HepG2 (cell line): ENCODE results near the gene ADPRHL1. TPM values are rescaled to one million over a fixed set of nuclear protein-coding genes. Genes with fewer than 3 reads are reported as not detected.

ENCODE experiments used
- ATAC-seq: fragments of 200-7000 bp; cut with Tn5 transposase; 3 replicates; pipeline ENCODE4 v1.9.1; 2020; ENCODE audit warnings: mild to moderate bottlenecking, moderate library complexity
- BruUV-seq: library from RNA; stranded (reverse); fragments of 400-500 nt; replicated peaks from 2 replicates; lab custom pipeline; 2021; lab: Mats Ljungman, UMichigan
- CTCF ChIA-PET: fragments of 300-600 bp; formaldehyde crosslinking; extraction: SDS; loops from one replicate; lab custom pipeline; 2021; ENCODE audit warnings: low total read pairs, inconsistent platforms, low intra/inter-chr PET ratio; lab: Yijun Ruan, JAX
- POLR2A ChIA-PET: fragments of 350-600 bp; sonication (Branson Sonifier 250); formaldehyde crosslinking; loops from one replicate; lab custom pipeline; 2020; ENCODE audit warnings: antibody characterized with exemption, inconsistent platforms; lab: Yijun Ruan, JAX
- DNase-seq: peaks from one replicate; pipeline ENCODE4 v3.0.0-alpha.2; 2015; ENCODE audit warnings: low spot score
- FAIRE-seq: peaks from 3 replicates; lab custom pipeline; 2011; peaks lifted over from hg19 to GRCh38; lab: Jason Lieb, UNC
- H2AFZ ChIP-seq: one replicate; pipeline ENCODE4 v1.6.1; 2011; ENCODE audit warnings: low read length, inconsistent platforms
- H3K27ac ChIP-seq: fragments of 300-600 bp; 3 replicates; pipeline ENCODE4 v1.8.0; 2011; ENCODE audit warnings: mixed run types, mild to moderate bottlenecking, mixed read lengths, low read length, inconsistent platforms; ENCODE audit not compliant: insufficient read depth; ENCODE audit errors: extremely low read length
- H3K27me3 ChIP-seq, 2 experiments: fragments of 200-600 bp in 1 of 2; 2 replicates in 1 of 2; 3 replicates in 1 of 2; pipeline versions ENCODE4 v1.6.0 to v1.8.0; 2011; ENCODE audit warnings: low read length in 2 of 2, mild to moderate bottlenecking in 2 of 2, moderate library complexity in 2 of 2, inconsistent platforms in 1 of 2; ENCODE audit not compliant: insufficient read depth in 2 of 2, control insufficient read depth in 1 of 2
- H3K36me3 ChIP-seq, 2 experiments: fragments of 200-600 bp in 1 of 2; replicated peaks in 1 of 2; 2 replicates in 1 of 2; 3 replicates in 1 of 2; pipeline versions ENCODE4 v1.5.1 to v1.8.0; 2011; ENCODE audit warnings: low read length in 2 of 2, inconsistent platforms in 1 of 2; ENCODE audit not compliant: insufficient read depth in 2 of 2, control insufficient read depth in 1 of 2
- H3K4me1 ChIP-seq: 2 replicates; pipeline ENCODE4 v1.5.1; 2012; ENCODE audit warnings: low read length, inconsistent platforms; ENCODE audit not compliant: insufficient read depth
- H3K4me2 ChIP-seq: 2 replicates; pipeline ENCODE4 v1.6.0; 2011; ENCODE audit warnings: low read depth, low read length, inconsistent platforms
- H3K4me3 ChIP-seq, 3 experiments: fragments of 200-600 bp in 1 of 3; sonication (generic), shearing (Covaris generic) in 1 of 3; replicated peaks in 1 of 3; 2 replicates each; pipeline ENCODE4 v1.5.1; 2011 to 2016; ENCODE audit warnings: low read length in 3 of 3, inconsistent platforms in 2 of 3, low read depth in 2 of 3, mild to moderate bottlenecking in 2 of 3, control low read depth in 1 of 3, mixed read lengths in 1 of 3; ENCODE audit not compliant: insufficient read depth in 1 of 3
- H3K79me2 ChIP-seq: one replicate; pipeline ENCODE4 v1.6.1; 2011; ENCODE audit warnings: low read length, inconsistent platforms; ENCODE audit not compliant: insufficient read depth
- H3K9ac ChIP-seq: 2 replicates; pipeline ENCODE4 v1.6.0; 2011; ENCODE audit warnings: mild to moderate bottlenecking, low read depth, low read length, inconsistent platforms; ENCODE audit not compliant: insufficient read depth
- H3K9me3 ChIP-seq: 2 replicates; pipeline ENCODE4 v1.5.1; 2012; ENCODE audit warnings: mild to moderate bottlenecking, low read length
- H4K20me1 ChIP-seq: 2 replicates; pipeline ENCODE4 v1.6.0; 2011; ENCODE audit warnings: inconsistent platforms, mild to moderate bottlenecking, low read length, moderate library complexity; ENCODE audit not compliant: insufficient read depth
- ARNT ChIP-seq: fragments of 450-650 bp; IDR thresholded peaks from 2 replicates; pipeline ENCODE4 v1.6.1; 2017
- HNRNPK ChIP-seq: fragments of 200-400 bp; formaldehyde crosslinking; IDR thresholded peaks from 2 replicates; pipeline ENCODE4 v1.6.1; 2018; ENCODE audit warnings: low read length, low read depth, moderate library complexity, mild to moderate bottlenecking; ENCODE audit not compliant: poor library complexity, severe bottlenecking
- KLF12 ChIP-seq: sonication (generic); formaldehyde crosslinking; IDR thresholded peaks from 2 replicates; pipeline ENCODE4 v1.4.0; 2020; ENCODE audit warnings: missing genetic modification reagents, borderline replicate concordance
- KLF16 ChIP-seq, 2 experiments: sonication (generic) in 1 of 2; formaldehyde crosslinking in 1 of 2; IDR thresholded peaks; 2 replicates each; pipeline versions ENCODE4 v1.6.1 to v1.8.0; 2016 to 2023; ENCODE audit warnings: missing genetic modification reagents in 2 of 2, missing compliant biosample characterization in 1 of 2
- MAFK ChIP-seq, 2 experiments: IDR thresholded peaks in 1 of 2; conservative IDR thresholded peaks in 1 of 2; 2 replicates each; pipeline ENCODE4 v1.6.1; 2011; ENCODE audit warnings: improper control_type of control experiment in 2 of 2, low read length in 2 of 2
- RFXAP ChIP-seq: sonication (generic); formaldehyde crosslinking; IDR thresholded peaks from 2 replicates; pipeline ENCODE4 v1.4.0; 2020; ENCODE audit warnings: missing genetic modification reagents, borderline replicate concordance
- ZFY ChIP-seq: sonication (generic); formaldehyde crosslinking; IDR thresholded peaks from 2 replicates; pipeline ENCODE4 v1.4.0; 2020; ENCODE audit warnings: missing genetic modification reagents
- ZNF558 ChIP-seq: sonication (generic); formaldehyde crosslinking; IDR thresholded peaks from 2 replicates; pipeline ENCODE4 v1.9.0; 2022; ENCODE audit warnings: mild to moderate bottlenecking, missing genetic modification reagents, borderline replicate concordance
- ZSCAN29 ChIP-seq: sonication (generic); formaldehyde crosslinking; conservative IDR thresholded peaks from 2 replicates; pipeline ENCODE4 v1.4.0; 2020; ENCODE audit warnings: mild to moderate bottlenecking, missing genetic modification reagents
- WGBS: methylation state at CpG from one replicate; pipeline ENCODE4 v1.1.6; 2017; ENCODE audit warnings: low lambda C conversion rate; 5-methylcytosine and 5-hydroxymethylcytosine counted together
- in situ Hi-C: cut with HindIII; loops from 2 replicates; pipeline ENCODE4 v1.10.0; 2017; ENCODE audit warnings: low pct_unique_long_range_greater_than_20kb; ENCODE audit not compliant: extremely low pct_ligation_motif_present
- intact Hi-C: fragments of 100-400 bp; cut with micrococcal nuclease; formaldehyde crosslinking; loops from one replicate; pipeline ENCODE4 v1.10.0; 2022; ENCODE audit not compliant: unreplicated experiment
- polyA plus RNA-seq, 8 experiments: library from polyadenylated mRNA; depleted of rRNA in 3 of 8; stranded (reverse) in 7 of 8; unstranded in 1 of 8; fragments of >200 nt; fragmentation: Illumina TruSeq in 4 of 8; extraction: Trizol in 4 of 8; gene quantifications; 2 replicates each; pipeline versions ENCODE4 v1.2.1 to v1.2.3, GENCODE V29; 2011 to 2016; ENCODE audit warnings: low read depth in 4 of 8, missing spikeins in 1 of 8, mixed read lengths in 1 of 8; ENCODE audit not compliant: insufficient read depth in 1 of 8
- total RNA-seq, 5 experiments: library from RNA; depleted of rRNA; stranded (reverse); fragments of >200 nt; fragmentation: Illumina TruSeq; extraction: Trizol; gene quantifications; 2 replicates each; pipeline ENCODE4 v1.2.3, GENCODE V29; 2016; ENCODE audit warnings: low read depth in 1 of 5
- TF ChIP-seq, protein P1 (sequence below): sonication (generic); formaldehyde crosslinking; IDR thresholded peaks from 2 replicates; pipeline ENCODE4 v1.4.0; 2020; ENCODE audit warnings: missing genetic modification reagents, borderline replicate concordance
- TF ChIP-seq, protein P2 (sequence below): sonication (generic); formaldehyde crosslinking; IDR thresholded peaks from 2 replicates; pipeline ENCODE4 v1.5.0; 2020; ENCODE audit warnings: mild to moderate bottlenecking, low read depth, missing genetic modification reagents, borderline replicate concordance
- TF ChIP-seq, protein P3 (sequence below): sonication (generic); formaldehyde crosslinking; IDR thresholded peaks from 2 replicates; pipeline ENCODE4 v1.4.0; 2020; ENCODE audit warnings: mild to moderate bottlenecking, missing genetic modification reagents

ADPRHL1 gene
- total and polyA plus RNA-seq, 2 of the 13 experiments (the other 11 are each of a cell fraction or from before 2014, with no cell fraction given): 0.34 to 0.40 TPM

DNA sequence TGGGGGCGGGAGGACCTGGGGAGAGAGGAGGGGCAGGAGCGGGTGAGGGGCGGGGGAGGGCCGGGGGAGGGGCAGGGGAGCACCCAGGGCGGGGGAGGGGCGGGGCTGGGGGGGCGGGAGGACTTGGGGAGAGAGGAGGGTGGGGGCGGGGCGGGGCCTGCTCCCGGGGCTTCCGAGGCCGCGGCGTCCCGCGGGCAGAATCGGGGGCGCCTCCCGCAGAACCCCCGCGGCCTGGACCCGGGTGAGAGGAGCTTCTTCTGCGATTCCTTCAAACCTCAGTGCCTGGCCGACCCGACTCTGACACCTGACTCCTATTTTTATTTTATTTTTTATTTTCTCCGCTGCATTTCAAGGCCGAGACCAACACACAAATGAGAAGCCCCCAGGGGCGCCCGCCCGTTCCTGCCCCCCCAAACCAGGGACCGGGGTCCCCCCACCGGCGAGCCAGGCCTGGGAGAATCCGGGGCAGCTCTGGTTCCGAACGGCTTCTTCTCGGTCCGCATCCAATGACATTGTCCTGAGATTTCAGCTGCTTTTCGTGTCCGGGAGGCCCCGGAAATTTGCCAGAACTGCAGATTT, 88.9 kb downstream of the ADPRHL1 start:
- ATAC-seq (no peak), DNase-seq (no peak), FAIRE-seq (no peak)
- BruUV-seq: no TSS peak
- WGBS: 23% methylated on average over 25 of the region's 41 CpGs
- Histone ChIP-seq H4K20me1 (peaks cover 17% of the 10 kb centered on the region; the same call in 1 of the 2 replicates), H3K4me3 (peak overlapping the region; percentile 36 to 61 (median 54); a peak in 4 of 6 replicates), H3K9ac (peak overlapping the region; percentile 52; the same call in 1 of the 2 replicates), H3K4me1 (peaks cover 52% of the 10 kb centered on the region), H3K36me3 (peaks cover 0 to 15% of the 10 kb centered on the region in 2 experiments; a peak in 1 of 5 replicates), H2AFZ (no peak overlapping the region), H3K27ac (peak overlapping the region; percentile 46), H3K27me3 (peaks cover 6 to 22% of the 10 kb centered on the region in 2 experiments; a peak in 4 of 5 replicates), H3K9me3 (no peaks in the 10 kb centered on the region), H3K4me2 (peak overlapping the region; percentile 47), H3K79me2 (peaks cover 20% of the 10 kb centered on the region)
- POLR2A ChIA-PET: interaction anchor here (1.2 kb wide), 1 partner anchor 67 kb away, joined by 5 read pairs; the partner anchor contains the start of gene LAMP1
- intact Hi-C loops: loop anchor here (5.0 kb wide), 1 partner anchor 67 kb away; the partner anchor contains the start of gene LAMP1
- CTCF ChIA-PET: no interaction called here
- in situ Hi-C loops: no loop called here
- TF ChIP-seq ZFY (CRISPR knock-in tag) (peak; percentile 10; the same call in 1 of the 2 replicates), ZSCAN29 (CRISPR knock-in tag) (no peak), ARNT (no peak), HNRNPK (peak; percentile 76), KLF12 (no peak), ZNF558 (CRISPR knock-in tag) (0 out of 2 replicates have a peak, but pooled peaks have one; percentile 12), MAFK (conservative IDR thresholded peaks at IDR 0.05 in 1 of 2, IDR thresholded peaks at IDR 0.05 in 1 of 2; ENCODE audit: low read length in 2 of 2) (0 out of 4 replicates have a peak, but pooled peaks have one; percentile 20 to 21), KLF16 (CRISPR knock-in tag; IDR thresholded peaks at IDR 0.05) (no peak), RFXAP (no peak)
- TF ChIP-seq, protein P1, sequence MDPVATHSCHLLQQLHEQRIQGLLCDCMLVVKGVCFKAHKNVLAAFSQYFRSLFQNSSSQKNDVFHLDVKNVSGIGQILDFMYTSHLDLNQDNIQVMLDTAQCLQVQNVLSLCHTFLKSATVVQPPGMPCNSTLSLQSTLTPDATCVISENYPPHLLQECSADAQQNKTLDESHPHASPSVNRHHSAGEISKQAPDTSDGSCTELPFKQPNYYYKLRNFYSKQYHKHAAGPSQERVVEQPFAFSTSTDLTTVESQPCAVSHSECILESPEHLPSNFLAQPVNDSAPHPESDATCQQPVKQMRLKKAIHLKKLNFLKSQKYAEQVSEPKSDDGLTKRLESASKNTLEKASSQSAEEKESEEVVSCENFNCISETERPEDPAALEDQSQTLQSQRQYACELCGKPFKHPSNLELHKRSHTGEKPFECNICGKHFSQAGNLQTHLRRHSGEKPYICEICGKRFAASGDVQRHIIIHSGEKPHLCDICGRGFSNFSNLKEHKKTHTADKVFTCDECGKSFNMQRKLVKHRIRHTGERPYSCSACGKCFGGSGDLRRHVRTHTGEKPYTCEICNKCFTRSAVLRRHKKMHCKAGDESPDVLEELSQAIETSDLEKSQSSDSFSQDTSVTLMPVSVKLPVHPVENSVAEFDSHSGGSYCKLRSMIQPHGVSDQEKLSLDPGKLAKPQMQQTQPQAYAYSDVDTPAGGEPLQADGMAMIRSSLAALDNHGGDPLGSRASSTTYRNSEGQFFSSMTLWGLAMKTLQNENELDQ: no peak
- TF ChIP-seq, protein P2, sequence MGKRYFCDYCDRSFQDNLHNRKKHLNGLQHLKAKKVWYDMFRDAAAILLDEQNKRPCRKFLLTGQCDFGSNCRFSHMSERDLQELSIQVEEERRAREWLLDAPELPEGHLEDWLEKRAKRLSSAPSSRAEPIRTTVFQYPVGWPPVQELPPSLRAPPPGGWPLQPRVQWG (CRISPR knock-in tag): no peak
- TF ChIP-seq, protein P3, sequence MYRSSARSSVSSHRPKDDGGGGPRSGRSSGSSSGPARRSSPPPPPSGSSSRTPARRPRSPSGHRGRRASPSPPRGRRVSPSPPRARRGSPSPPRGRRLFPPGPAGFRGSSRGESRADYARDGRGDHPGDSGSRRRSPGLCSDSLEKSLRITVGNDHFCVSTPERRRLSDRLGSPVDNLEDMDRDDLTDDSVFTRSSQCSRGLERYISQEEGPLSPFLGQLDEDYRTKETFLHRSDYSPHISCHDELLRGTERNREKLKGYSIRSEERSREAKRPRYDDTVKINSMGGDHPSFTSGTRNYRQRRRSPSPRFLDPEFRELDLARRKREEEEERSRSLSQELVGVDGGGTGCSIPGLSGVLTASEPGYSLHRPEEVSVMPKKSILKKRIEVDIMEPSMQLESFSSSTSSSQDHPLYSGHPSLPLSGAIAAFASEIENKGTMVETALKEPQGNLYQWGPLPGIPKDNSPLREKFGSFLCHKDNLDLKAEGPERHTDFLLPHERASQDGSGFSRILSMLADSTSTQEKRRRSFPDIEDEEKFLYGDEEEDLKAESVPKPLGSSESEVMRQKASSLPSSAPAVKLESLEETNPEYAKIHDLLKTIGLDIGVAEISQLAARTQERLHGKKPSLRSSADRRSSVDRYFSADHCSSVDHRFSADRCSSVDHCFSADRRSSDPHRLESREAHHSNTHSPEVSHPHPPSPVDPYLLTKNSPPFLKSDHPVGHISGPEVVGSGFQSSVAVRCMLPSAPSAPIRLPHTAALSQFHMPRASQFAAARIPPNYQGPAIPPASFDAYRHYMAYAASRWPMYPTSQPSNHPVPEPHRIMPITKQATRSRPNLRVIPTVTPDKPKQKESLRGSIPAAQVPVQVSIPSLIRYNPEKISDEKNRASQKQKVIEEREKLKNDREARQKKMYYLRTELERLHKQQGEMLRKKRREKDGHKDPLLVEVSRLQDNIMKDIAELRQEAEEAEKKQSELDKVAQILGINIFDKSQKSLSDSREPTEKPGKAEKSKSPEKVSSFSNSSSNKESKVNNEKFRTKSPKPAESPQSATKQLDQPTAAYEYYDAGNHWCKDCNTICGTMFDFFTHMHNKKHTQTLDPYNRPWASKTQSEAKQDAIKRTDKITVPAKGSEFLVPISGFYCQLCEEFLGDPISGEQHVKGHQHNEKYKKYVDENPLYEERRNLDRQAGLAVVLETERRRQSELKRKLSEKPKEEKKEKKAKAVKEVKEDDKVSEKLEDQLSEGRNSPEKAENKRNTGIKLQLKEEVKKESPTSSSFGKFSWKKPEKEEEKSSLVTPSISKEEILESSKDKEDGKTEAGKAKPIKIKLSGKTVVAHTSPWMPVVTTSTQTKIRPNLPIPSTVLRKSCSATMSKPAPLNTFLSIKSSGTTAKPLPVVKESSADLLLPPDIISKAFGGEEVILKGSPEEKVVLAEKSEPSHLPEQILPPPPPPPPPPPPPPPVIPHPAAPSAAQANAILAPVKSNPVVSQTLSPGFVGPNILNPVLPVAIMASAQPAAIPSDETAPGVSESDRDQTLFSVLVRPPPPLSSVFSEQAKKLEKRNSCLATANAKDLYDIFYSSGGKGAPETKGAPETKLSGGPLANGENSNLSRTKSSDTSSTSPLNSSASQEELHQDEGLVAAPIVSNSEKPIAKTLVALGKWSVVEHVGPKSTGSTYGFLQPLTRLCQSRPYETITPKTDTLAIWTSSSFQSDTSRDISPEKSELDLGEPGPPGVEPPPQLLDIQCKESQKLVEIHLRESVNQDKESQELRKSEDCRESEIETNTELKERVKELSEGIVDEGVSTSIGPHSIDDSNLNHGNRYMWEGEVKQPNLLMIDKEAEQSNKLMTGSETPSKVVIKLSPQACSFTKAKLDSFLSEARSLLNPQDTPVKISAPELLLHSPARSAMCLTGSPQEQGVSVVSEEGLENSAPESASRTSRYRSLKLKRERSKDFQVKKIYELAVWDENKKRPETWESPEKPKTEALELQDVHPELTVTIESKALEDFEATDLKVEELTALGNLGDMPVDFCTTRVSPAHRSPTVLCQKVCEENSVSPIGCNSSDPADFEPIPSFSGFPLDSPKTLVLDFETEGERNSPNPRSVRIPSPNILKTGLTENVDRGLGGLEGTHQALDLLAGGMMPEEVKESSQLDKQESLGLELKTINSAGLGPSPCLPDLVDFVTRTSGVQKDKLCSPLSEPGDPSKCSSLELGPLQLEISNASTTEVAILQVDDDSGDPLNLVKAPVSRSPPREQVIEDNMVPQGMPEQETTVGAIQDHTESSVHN (CRISPR knock-in tag): no peak
